HG03097 (cell line): Measurements from ENCODE around the gene ABHD16A.

ENCODE experiments used
- ATAC-seq: cut with Tn5 transposase; IDR thresholded peaks from one replicate; pipeline ENCODE4 v1.9.1; 2021; ENCODE audit not compliant: unreplicated experiment, low FRiP score

ABHD16A gene

DNA sequence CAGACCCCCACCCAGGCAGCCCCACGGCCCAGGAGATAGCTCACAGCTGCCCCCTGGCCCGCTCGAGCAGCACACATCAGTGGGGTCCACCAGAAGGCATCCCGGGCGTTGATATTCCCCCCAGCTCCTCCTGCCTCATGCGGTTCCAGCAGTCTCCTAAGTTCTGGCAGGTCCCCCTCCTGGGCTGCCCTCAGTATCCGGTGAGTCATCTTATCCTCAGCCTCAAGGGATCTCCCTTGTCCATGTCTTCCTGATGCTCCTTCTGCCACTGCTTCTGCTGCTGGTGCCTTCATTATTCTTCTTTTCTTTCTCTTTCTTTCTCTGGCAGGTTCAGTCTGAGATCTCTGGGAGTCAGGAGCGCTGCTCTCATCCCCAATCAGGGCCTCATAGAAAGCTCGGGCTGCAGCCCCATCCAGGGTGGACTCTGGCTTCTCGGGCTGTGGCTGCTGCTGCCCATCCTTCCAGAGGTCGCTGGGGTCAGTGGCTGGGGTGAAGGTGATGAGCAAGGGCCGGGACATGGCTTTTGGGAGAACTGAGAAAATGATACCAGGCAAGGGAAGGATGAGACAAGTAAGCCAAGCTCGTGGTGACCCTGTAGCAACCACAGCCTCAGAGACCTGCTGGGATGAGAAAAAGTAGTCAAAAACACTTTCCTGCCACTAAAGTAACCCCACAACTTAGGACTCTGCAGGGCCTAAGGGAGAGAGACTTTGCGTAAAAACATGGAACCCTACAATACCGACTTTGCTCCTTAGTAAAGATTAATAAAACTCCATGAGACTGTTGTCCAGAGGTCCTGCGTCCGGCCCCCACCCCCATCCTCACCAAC is 38.9 kb downstream of the ABHD16A start:
- no peak for ATAC-seq

DNA sequence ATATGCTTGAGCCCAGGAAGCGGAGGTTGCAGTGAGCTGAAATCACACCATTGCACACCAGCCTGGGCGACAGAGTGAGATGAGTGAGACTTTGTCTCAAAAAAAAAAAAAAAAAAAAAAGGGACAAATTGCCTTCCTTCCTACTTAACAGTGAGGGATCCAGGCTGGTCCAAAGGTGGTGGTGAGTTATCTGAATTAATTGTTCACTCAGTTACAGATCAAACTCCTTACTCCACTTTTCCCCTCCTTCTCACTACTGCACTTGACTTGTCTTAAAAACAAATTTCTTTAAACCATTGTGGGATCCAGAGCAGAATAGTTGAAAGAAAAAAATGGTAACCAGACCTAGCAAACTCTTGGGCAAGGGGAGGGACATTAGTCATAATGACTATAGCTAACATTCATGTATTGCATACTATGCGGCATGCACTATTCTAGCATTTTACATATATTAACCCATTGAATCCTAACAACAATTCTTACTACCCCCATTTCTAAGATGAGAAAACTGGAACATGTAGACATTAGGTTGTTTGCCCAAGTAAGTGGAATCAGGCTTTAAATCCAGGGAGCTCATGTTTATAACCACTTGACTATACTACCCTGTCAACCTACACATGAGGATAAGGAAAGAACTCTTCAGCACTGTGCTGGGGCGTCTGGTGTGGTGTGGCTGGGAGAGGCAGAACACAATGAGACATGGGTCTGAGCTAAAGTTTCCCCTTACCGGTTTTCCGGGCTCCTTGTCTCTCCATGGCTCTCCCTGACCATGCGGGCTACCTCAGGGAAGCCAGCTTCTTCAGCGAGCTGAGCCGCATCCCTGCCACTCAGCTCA is 39.8 kb downstream of the ABHD16A start:
- ATAC-seq = no peak

DNA sequence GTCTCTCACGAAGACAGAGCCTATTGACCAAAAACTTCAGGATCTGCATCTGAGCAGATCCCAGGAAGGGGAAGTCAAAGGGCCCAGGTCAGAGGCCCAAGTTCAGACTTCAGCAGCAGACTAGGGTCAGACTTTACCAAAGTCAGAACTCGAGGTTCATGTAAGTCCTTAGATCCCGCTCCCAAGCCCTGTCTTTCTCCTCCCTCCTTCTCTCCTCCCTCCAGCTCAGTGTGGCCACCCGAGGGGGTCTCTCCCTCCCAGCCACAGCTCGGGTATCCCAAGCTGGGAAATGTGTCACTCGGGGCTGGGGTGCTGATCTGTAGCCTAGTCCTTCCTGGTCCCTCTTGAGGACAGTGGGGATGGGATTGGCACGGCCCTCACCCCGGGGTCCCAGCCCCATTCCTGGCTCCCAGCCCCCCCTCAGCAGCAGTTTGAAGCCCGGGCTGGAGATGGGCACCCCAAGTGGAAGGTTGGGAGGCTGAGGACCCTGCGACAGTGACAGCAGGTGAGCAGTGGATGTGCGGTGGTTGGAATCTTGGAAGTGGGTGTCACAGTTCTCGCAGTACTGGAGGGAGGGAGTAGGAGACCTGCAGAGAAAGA is 40.9 kb downstream of the ABHD16A start:
- no peak for ATAC-seq

DNA sequence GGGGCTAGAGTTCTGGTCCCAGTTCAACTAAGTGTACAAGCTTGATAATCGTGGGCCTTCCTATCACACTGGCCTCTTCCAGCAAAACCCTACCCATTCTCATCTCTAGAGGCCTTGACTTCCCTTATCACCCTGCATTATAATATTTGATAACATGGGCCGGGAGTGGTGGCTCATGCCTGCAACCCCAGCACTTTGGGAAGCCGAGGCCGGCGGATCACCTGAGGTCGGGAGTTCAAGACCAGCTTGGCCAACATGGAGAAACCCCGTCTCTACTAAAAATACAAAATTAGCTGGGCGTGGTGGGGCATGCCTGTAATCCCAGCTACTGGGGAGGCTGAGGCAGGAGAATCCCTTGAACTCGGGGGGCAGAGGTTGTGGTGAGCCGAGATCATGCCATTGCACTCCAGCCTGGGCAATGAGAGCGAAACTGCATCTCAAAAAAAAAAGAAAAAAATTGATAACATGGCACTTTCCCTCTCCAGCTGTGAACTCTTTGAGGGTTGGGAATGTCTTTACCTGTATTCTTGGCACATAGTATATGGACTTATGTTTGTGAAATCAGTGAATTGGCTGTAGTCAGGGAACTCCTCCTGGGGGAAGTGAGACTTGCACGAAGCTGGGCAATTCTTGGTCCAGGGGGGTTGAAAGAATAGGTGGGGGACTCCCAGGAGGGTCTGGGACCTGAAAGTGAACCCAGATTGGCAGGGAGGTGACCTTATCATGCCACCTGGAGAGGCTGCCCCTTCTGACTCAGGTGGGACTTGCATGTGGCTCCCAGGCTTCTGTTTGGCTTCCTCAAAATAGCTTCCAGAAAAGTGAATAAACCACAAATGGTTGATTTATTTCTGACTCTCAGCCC is 41.6 kb downstream of the ABHD16A start:
- ATAC-seq = no peak

DNA sequence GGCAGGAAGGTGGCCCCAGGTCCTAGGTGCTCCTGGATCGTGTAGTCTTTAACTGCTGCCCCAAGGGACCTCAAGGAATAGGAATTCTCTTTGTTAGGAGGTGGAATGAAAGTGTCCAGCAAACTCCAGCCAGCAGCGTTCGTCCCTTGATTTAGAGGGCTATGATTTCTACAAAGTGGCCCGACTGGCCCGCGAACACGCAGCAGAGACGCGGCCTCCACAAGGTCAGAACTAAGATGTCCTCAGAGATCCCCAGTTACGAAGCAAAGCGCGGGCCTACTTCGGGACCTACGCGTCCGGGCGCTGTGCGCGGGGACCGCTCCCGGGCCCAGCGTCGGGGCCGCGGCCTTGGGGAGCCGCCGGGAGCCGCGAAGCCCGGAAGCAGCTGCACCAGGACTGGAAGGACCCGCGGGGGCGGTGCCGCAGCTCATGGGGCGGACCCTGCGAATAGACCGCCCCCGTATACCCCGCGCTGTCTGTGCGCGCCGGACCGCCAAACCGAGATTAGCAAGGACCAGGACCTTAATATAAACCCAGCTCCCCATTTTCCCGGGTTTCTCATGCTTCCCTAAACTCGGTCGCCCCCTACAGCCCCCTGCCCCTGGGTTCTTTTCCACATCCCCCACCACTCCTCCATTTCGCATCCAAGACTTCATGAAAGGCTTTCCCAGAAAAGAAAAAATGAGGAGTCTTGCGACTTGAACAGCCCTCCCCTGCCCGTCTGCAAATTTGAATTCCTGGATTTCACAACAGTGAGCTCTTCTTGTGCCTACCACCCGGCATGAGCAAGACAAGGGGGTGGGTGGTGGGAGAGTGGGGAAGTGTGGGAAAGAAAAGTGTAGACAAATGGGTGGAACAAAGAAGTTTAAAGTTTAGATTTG is 42.5 kb downstream of the ABHD16A start, which contains the start of gene C6orf47:
Gene C6orf47 (minus strand): TSS at position 398 of the 881 bp plus-strand sequence. CDS start 831 bp downstream, outside the sequence.
- peak; percentile 31 for ATAC-seq

DNA sequence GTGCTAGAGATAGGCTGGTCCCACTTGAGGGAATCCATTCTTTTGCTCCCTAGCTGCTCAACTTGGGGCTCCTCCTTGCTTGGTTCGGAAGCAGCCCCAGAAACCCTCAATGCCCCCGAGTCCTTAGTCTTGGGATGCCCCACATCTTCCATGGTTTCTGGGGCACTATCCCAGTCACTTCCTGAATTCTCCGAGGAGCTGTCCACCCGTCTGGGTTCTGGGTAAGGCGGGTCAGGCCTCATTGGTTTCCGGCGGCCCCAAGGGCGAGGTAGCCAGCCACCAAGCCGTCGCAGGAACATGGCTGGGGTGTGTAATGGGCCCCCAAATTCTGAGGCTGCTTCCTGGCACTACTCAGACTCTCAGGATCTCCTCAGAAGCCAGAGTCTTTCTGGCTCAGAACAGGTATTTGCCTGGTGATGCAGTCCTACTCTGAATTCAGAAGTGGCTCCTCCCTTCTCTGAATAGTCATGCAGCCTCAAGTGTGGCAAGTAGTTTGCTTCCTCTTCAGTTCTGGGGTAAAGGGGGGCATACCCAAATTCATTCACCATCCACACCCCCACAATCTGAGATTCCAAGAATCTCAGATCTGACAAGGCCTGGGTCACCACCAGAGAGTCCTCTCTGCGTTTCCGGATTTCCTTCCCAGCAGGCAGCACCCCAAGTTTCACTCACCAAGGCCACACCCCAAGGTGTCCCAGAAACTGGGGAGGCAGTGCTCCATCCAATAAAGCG is 43.3 kb downstream of the ABHD16A start:
- ATAC-seq = no peak

DNA sequence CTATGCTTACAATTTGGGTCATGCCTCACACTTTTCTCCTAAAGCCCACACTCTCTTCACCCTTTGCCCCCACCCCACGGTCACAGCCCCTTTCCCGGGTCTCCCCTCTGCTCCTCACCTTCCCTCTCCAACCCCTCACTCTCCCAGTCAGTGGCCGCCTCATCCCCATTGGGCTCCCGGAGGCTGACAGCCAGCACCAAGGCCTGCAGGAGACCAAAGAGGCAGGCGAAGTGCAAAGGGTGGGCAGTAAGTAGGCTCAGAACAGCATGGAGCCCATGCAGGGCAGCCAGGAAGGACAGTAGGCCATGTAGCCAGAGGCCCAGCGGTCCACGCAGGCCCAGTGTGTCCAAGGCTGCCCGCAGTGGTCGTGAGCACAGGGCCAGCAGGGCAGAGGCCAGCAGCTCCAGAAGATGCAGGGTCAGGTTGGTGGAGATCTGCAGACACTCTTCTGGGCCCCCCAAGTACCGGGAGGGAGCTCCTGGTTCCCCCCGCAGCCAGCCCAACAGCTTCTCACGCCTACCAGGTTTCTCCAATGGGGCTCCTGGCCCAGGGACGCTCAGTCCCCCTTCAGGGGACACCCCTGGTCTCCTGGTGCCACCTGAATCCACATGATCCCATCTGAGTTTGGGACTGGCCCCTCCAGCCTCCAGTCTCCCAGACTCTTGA is 44.0 kb downstream of the ABHD16A start:
- ATAC-seq = no peak

DNA sequence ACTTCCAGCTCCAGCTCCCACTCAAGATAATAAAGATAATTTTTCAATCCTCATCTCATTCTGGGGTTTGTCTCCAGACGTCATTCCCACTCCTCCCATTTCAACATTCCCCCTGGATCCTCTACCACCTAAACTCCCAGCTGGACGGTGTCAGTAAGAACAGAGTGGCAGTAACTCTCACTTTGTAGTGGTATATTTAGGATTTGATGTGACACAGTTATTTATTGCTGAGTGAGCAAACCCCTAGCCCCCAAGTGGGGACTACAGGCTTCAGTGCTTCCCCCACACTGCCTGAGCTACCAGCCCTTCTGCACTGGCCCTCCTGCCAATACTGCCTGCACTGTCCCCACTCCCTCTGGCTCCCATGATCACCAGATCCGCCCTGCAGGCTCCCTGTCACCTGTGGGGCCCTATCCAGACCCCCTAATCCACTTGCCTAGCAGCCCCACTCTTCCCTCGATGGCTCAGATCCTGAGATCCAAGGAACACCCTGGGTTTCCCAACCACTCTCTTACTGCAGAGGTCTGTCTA is 44.9 kb downstream of the ABHD16A start:
- ATAC-seq = no peak

DNA sequence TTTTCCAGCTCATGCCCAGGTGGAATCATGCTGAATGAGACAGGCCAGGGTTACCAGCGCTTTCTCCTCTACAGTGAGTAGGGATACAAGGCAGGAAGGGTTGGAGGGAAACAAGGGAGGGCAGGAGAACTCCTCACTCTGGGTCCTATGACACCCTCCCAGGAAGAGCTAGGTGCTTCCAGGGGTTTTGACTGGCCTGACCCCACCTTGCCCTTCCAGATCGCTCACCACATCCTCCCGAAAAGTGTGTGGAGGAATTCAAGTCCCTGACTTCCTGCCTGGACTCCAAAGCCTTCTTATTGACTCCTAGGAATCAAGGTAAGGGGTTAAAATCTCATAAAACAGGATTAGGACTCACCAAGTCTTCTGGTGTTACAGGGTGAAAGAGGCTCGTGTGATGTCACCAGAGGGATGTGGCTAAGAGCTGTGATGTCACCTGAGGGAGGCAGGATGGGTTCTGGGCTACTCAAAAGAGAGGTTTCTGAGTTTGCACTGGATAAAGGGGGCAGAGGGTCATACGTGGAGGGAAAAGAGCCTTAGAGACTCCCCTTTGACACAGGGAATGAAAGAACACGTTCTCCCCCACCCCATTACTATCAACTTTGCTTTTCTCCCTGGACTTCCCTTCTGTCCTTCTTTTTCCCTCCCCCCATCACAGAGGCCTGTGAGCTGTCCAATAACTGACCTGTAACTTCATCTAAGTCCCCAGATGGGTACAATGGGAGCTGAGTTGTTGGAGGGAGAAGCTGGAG is 45.5 kb downstream of the ABHD16A start:
- no peak for ATAC-seq

DNA sequence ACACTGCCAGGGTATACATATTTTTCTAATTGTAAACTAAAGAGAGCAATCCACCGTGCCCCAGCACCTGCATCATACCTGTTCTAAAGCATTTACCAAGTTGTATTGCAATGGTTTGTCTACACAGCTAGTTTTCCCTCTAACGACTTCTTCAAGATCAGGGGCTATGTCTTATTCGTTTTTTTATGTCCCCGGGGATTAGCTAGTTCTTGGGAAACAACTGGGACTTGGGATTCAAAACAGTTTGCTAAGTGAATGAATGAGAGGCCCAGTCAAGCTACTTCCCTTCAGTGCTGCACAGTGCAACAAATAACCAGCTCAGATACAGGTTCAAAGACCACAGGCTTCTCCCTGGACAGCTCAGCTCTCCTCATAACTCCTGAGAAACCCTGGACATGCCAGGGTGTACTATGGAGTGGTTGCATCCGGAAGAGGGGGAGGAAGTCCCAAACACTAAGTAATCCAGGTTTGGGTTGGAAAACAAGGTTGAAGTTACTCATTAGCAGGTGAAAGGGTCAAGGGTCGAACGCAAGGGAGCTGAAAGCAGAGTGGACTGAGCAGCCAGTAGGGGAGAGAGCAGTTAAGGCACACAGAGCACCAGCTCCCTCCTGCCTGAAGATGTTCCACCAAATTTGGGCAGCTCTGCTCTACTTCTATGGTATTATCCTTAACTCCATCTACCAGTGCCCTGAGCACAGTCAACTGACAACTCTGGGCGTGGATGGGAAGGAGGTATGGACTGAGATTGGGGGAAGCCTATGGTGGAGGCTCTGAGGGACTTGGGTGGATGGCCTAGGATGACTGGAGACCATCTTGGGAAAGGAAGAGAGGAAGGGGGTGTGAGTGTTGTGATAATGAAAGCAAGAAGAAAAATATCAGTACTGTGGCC is 47.5 kb downstream of the ABHD16A start, which contains the start of gene APOM:
Gene APOM (plus strand): TSS at position 546 of the 889 bp plus-strand sequence. CDS start 73 bp downstream, at position 619.
- no peak for ATAC-seq

DNA sequence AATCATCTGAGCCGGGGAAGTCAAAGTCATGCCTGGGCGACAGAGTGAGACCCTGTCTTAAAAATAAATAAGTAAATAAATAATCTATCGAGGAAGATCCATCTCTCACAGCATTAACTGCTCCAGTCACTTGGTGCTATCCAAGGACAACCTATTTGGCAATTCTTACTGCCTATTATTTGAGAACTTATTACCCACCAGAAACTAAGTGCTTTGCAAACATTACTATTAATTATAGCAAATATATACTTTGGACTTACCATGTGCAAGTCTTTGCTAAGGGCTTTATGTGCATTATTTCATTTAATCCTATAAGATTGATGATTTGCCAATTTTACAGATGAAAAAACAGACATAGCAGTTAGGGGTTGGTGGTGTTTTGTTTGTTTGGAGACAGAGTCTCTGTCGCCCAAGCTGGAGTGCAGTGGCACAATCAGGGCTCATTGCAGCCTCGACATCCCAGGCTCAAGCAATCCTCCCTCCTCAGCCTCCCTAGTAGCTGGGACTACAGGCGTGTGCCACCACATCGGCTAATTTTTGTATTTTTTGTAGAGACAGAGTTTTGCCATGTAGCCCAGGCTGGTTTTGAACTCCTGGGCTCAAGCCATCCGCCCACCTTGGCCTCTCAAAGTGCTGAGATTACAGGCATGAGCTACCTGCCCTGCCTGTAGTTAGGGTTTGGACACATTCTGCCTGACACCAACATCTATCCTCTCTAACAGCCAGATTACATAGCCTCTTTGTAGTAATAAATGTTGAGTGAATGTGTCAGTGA is 48.4 kb downstream of the ABHD16A start:
- no peak for ATAC-seq

DNA sequence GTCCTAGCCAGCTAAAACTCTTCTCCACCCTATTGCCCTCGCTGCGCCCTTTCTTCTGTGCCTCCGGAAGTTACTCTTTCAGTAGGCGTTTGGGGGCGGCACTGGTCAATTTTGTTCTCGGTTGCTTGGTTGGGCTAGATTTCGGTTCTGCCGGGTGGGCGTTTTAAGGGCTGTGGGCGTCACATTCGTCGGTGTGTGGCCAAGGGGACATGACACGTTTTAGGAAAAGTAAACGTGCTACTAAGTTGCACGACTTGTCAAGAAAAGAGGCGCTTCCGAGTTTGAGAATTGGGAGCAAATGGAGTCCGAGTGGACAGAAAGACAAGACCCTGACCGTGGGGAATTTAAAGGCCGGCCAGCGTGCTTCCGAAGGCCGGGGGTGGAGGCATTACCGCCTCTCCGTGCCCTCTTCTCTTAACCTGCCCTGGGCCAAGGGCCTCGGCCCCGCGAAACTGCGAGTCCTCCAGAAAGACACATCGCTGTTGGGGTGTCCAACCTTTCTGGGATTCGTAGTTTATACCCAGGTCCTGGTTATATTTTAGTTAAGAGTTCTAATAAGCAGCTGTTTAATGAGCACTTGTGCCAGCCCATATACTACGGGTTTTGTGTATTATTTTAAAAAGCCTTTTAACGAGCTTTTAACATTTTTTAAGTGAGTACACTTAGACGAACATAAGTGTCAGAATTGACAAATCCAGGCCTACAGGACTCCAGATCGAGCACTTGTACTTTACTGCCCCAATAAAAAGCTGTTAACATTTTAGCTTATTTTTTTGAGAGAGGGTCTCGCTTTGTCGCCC is 50.0 kb downstream of the ABHD16A start:
- peak; percentile 52 for ATAC-seq

DNA sequence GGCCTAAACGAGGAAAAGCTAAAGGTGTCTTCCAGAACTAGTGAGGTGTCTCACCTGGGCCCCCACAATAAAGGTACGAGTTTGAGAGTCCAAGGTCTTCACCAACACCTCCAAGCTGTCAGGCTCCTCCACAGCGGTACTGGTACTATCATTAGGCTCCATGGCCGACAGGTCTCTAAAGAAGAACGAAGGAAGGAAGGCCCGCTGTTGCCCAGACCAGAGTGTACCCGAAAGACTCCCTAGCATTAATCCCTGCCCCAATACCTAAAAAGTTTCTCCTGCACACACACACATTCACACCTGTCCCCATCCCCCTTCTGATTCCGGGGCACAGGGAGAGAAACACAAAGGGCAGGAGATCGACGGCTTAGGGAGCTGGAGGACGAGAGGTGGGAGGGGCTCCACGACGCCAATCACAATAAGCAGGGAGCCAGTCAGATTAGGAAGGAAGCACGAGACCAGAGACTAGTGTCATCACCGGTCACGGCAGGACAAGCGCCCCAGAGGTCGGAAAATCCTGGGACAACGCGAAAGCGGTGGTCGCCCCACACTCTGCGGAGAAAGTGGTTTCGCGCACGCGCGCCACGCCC is 51.4 kb downstream of the ABHD16A start:
- ATAC-seq = peak; percentile 19

DNA sequence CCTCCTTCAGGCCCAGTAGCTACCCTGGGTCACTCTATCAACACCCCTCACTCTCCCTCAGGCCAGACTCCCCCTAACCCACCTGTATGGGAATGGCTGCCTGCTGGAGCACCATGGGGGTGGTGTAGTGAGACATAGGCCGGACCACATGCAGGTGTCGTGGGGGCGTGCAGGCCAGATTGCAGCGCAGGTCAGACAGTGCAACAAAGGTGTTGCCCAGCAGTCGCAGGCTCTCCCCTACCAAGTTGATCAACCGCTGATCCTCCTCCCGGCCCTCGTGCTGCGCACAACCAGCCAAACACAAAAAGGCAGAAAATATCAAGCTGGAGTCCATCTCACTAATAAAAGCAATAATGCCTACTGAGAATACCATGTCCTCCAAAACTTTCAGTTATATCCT is 57.8 kb downstream of the ABHD16A start:
- ATAC-seq = no peak
